ENCODE data around the gene NOL12.
"Not testable (repeated sequence)": the region's sequence is repeated elsewhere in the genome, so short reads cannot be mapped to it uniquely, and the experiment has no call there.

Gene NOL12

GRCh38 chr22:37686002-37686982 lies at the start of gene NOL12:
Gene NOL12, plus strand, starts transcription at chr22:37686343. Its CDS starts 50 bp downstream, at chr22:37686393.
- DNase-seq: peak; percentile 85

- no peak for DNase-seq
Observed at GRCh38 chr22:37636949-37637273, 49.2 kb upstream of the NOL12 start.

GRCh38 chr22:37638391-37639069 lies 47.6 kb upstream of the NOL12 start:
- DNase-seq: no peak

- DNase-seq: no peak
Observed at GRCh38 chr22:37639070-37639760, 46.9 kb upstream of the NOL12 start, which contains the start of gene SH3BP1. Gene SH3BP1, plus strand, starts transcription at chr22:37639669. Its CDS starts 119 bp downstream, at chr22:37639788.

- DNase-seq: no peak
Observed at GRCh38 chr22:37639771-37640590, 46.2 kb upstream of the NOL12 start.

GRCh38 chr22:37640591-37641560 lies 45.3 kb upstream of the NOL12 start:
- no peak for DNase-seq

- DNase-seq: no peak
Observed at GRCh38 chr22:37641561-37641949, 44.6 kb upstream of the NOL12 start.

GRCh38 chr22:37643225-37643847 lies 42.8 kb upstream of the NOL12 start:
- peak; percentile 61 for DNase-seq

- no peak for DNase-seq
Observed at GRCh38 chr22:37647317-37647716, 38.8 kb upstream of the NOL12 start.

GRCh38 chr22:37647928-37648327 lies 38.2 kb upstream of the NOL12 start:
- DNase-seq: no peak

- no peak for DNase-seq
Observed at GRCh38 chr22:37650463-37651136, 35.5 kb upstream of the NOL12 start.

- no peak for DNase-seq
Observed at GRCh38 chr22:37654563-37655251, 31.4 kb upstream of the NOL12 start.

- DNase-seq: no peak
Observed at GRCh38 chr22:37655252-37655563, 30.9 kb upstream of the NOL12 start.

GRCh38 chr22:37656583-37656982 lies 29.6 kb upstream of the NOL12 start:
- not testable (repeated sequence) for DNase-seq

GRCh38 chr22:37657590-37658132 lies 28.5 kb upstream of the NOL12 start:
- DNase-seq: no peak

GRCh38 chr22:37658133-37659065 lies 27.7 kb upstream of the NOL12 start, which contains the start of gene PDXP:
Gene PDXP, plus strand, starts transcription at chr22:37658723. Its CDS starts 60 bp downstream, at chr22:37658783.
- DNase-seq: peak; percentile 100

- DNase-seq: no peak
Observed at GRCh38 chr22:37659066-37659896, 26.9 kb upstream of the NOL12 start.
